GM23338 (cell line): ENCODE results near the gene ZNF524. TPM values are rescaled to one million over a fixed set of nuclear protein-coding genes. Genes with fewer than 3 reads are reported as not detected.

Experiments used
- ATAC-seq: fragments of 200-7000 bp; cut with Tn5 transposase; 3 replicates; pipeline ENCODE4 v1.9.1; 2020
- DNase-seq: peaks from one replicate; pipeline ENCODE4 v3.0.0-alpha.2; 2015; ENCODE audit warnings: low spot score
- H2AFZ ChIP-seq: fragments of 200-600 bp; sonication (generic); 2 replicates; pipeline ENCODE4 v1.8.0; 2016; ENCODE audit warnings: antibody characterized with exemption, mild to moderate bottlenecking, moderate library complexity
- H3F3A ChIP-seq: fragments of 200-600 bp; sonication (generic); replicated peaks from 2 replicates; pipeline ENCODE4 v1.8.0; 2017; ENCODE audit warnings: antibody characterized with exemption, mixed run types, low read depth
- H3K27ac ChIP-seq: fragments of 200-600 bp; sonication (generic); 2 replicates; pipeline ENCODE4 v1.6.1; 2016; ENCODE audit warnings: low read depth
- H3K27me3 ChIP-seq: fragments of 200-600 bp; sonication (generic); 2 replicates; pipeline ENCODE4 v1.8.0; 2016; ENCODE audit warnings: mild to moderate bottlenecking, mixed run types, moderate library complexity; ENCODE audit not compliant: insufficient read depth
- H3K36me3 ChIP-seq: fragments of 200-600 bp; sonication (generic); 2 replicates; pipeline ENCODE4 v1.8.0; 2016; ENCODE audit warnings: mild to moderate bottlenecking; ENCODE audit not compliant: insufficient read depth
- H3K4me1 ChIP-seq: fragments of 200-600 bp; sonication (generic); 2 replicates; pipeline ENCODE4 v1.8.0; 2016; ENCODE audit warnings: mild to moderate bottlenecking, moderate library complexity; ENCODE audit not compliant: insufficient read depth
- H3K4me2 ChIP-seq: fragments of 200-600 bp; sonication (generic); 2 replicates; pipeline ENCODE4 v1.7.1; 2017; ENCODE audit warnings: mixed run types
- H3K4me3 ChIP-seq: fragments of 200-600 bp; sonication (generic); 2 replicates; pipeline ENCODE4 v1.6.1; 2016; ENCODE audit warnings: mixed run types
- H3K79me2 ChIP-seq: fragments of 200-600 bp; sonication (generic); replicated peaks from 2 replicates; pipeline ENCODE4 v1.8.0; 2017; ENCODE audit warnings: mild to moderate bottlenecking; ENCODE audit not compliant: insufficient read depth
- H3K9me2 ChIP-seq: fragments of 200-600 bp; sonication (generic); 2 replicates; pipeline ENCODE4 v1.8.0; 2017; ENCODE audit not compliant: insufficient read depth
- H4K20me1 ChIP-seq: fragments of 200-600 bp; sonication (generic); replicated peaks from 2 replicates; pipeline ENCODE4 v1.8.0; 2017; ENCODE audit warnings: mild to moderate bottlenecking; ENCODE audit not compliant: insufficient read depth
- H3K27ac Mint-ChIP-seq: 2 replicates; pipeline ENCODE4 v1.8.0; 2020; ENCODE audit warnings: inconsistent platforms, mild to moderate bottlenecking, moderate library complexity, mixed read lengths
- H3K27me3 Mint-ChIP-seq: 3 replicates; pipeline ENCODE4 v1.8.0; 2022; ENCODE audit warnings: low read depth, mild to moderate bottlenecking, moderate library complexity, mixed read lengths, inconsistent platforms; ENCODE audit not compliant: insufficient read depth, poor library complexity
- H3K36me3 Mint-ChIP-seq: 3 replicates; pipeline ENCODE4 v1.8.0; 2021; ENCODE audit warnings: low read depth, mild to moderate bottlenecking, inconsistent platforms, moderate library complexity, mixed read lengths
- H3K4me1 Mint-ChIP-seq: 3 replicates; pipeline ENCODE4 v1.8.0; 2020; ENCODE audit warnings: mild to moderate bottlenecking, inconsistent platforms, mixed read lengths
- H3K4me3 Mint-ChIP-seq: 3 replicates; pipeline ENCODE4 v1.8.0; 2021; ENCODE audit warnings: moderate library complexity, mild to moderate bottlenecking, inconsistent platforms, mixed read lengths
- H3K9me3 Mint-ChIP-seq: 3 replicates; pipeline ENCODE4 v1.8.0; 2020; ENCODE audit warnings: moderate library complexity, mild to moderate bottlenecking, inconsistent platforms, mixed read lengths
- CREB1 ChIP-seq: fragments of 250-450 bp; sonication (Bioruptor Pico); IDR thresholded peaks from 2 replicates; pipeline ENCODE4 v1.5.0; 2020; ENCODE audit warnings: low read depth, mild to moderate bottlenecking, moderate library complexity
- ETS1 ChIP-seq: IDR thresholded peaks from 2 replicates; pipeline ENCODE4 v1.6.1; 2016; ENCODE audit warnings: antibody characterized with exemption
- EZH2 ChIP-seq: fragments of 200-600 bp; sonication (generic); IDR thresholded peaks from one replicate; pipeline ENCODE4 v1.8.0; 2017; ENCODE audit warnings: antibody characterized with exemption, mild to moderate bottlenecking, low read depth; ENCODE audit not compliant: unreplicated experiment
- EZH2phosphoT487 ChIP-seq: fragments of 200-600 bp; sonication (generic); IDR thresholded peaks from one replicate; pipeline ENCODE4 v1.8.1; 2018; ENCODE audit warnings: antibody characterized with exemption; ENCODE audit not compliant: unreplicated experiment
- JUNB ChIP-seq: IDR thresholded peaks from one replicate; pipeline ENCODE4 v1.6.1; 2016; ENCODE audit warnings: antibody characterized with exemption; ENCODE audit not compliant: unreplicated experiment
- NANOG ChIP-seq: IDR thresholded peaks from 2 replicates; pipeline ENCODE4 v1.6.1; 2016; ENCODE audit warnings: antibody characterized with exemption, borderline replicate concordance
- POLR2AphosphoS5 ChIP-seq: IDR thresholded peaks from 2 replicates; pipeline ENCODE4 v1.6.1; 2016; ENCODE audit warnings: antibody characterized with exemption, low read depth
- STAT1 ChIP-seq: IDR thresholded peaks from one replicate; pipeline ENCODE4 v1.6.1; 2016; ENCODE audit warnings: antibody characterized with exemption; ENCODE audit not compliant: unreplicated experiment
- ZNF114 ChIP-seq: fragments of 250-450 bp; sonication (Bioruptor Pico); IDR thresholded peaks from 2 replicates; pipeline ENCODE4 v1.5.0; 2020; ENCODE audit warnings: mild to moderate bottlenecking, moderate library complexity
- polyA plus RNA-seq: library from polyadenylated mRNA; unstranded; fragments of >200 nt; fragmentation: Nextera tagmentation; extraction: Ambion mirVana; gene quantifications from 2 replicates; pipeline ENCODE4 v1.2.1, GENCODE V29; 2016
- total RNA-seq: library from RNA; depleted of rRNA; stranded (reverse); fragments of >200 nt; shearing (Covaris generic); gene quantifications from 2 replicates; pipeline ENCODE4 v1.2.3, GENCODE V29; 2014
- TF ChIP-seq, protein P1 (sequence below): fragments of 250-450 bp; sonication (Bioruptor Pico); IDR thresholded peaks from 2 replicates; pipeline ENCODE4 v1.5.0; 2020; ENCODE audit warnings: mild to moderate bottlenecking, moderate library complexity

Gene ZNF524
- total and polyA plus RNA-seq, 2 experiments from 2014 or later = 6.0 to 8.3 TPM

DNA sequence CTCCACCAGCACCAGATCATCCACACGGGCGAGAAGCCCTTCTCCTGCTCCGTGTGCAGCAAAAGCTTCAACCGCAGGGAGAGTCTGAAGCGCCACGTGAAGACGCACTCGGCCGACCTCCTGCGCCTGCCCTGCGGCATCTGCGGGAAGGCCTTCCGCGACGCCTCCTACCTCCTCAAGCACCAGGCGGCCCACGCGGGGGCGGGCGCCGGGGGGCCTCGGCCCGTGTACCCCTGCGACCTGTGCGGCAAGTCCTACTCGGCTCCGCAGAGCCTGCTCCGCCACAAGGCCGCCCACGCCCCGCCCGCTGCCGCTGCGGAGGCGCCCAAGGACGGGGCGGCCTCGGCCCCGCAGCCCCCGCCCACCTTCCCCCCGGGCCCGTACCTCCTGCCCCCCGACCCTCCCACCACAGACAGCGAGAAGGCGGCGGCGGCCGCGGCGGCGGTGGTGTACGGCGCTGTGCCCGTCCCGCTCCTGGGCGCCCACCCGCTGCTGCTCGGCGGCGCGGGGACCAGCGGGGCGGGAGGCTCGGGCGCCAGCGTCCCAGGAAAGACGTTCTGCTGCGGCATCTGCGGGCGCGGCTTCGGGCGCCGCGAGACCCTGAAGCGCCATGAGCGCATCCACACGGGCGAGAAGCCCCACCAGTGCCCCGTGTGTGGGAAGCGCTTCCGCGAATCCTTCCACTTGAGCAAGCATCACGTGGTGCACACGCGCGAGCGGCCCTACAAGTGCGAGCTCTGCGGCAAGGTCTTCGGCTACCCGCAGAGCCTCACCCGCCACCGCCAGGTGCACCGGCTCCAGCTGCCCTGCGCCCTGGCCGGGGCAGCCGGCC lies 14.8 kb downstream of the ZNF524 start:
- peaks cover 5% of the 10 kb centered on the region for H3K9me3 Mint-ChIP-seq
- no peak overlapping the region for H2AFZ ChIP-seq
- H3K4me3 ChIP-seq = no peak overlapping the region
- no peak for TF ChIP-seq CREB1 (CRISPR knock-in tag)
- no peak for TF ChIP-seq STAT1
- TF ChIP-seq POLR2AphosphoS5 = no peak
- TF ChIP-seq ZNF114 (CRISPR knock-in tag) = no peak
- no peak for TF ChIP-seq EZH2
- no peak for TF ChIP-seq JUNB
- no peak for TF ChIP-seq NANOG
- TF ChIP-seq, protein P1, sequence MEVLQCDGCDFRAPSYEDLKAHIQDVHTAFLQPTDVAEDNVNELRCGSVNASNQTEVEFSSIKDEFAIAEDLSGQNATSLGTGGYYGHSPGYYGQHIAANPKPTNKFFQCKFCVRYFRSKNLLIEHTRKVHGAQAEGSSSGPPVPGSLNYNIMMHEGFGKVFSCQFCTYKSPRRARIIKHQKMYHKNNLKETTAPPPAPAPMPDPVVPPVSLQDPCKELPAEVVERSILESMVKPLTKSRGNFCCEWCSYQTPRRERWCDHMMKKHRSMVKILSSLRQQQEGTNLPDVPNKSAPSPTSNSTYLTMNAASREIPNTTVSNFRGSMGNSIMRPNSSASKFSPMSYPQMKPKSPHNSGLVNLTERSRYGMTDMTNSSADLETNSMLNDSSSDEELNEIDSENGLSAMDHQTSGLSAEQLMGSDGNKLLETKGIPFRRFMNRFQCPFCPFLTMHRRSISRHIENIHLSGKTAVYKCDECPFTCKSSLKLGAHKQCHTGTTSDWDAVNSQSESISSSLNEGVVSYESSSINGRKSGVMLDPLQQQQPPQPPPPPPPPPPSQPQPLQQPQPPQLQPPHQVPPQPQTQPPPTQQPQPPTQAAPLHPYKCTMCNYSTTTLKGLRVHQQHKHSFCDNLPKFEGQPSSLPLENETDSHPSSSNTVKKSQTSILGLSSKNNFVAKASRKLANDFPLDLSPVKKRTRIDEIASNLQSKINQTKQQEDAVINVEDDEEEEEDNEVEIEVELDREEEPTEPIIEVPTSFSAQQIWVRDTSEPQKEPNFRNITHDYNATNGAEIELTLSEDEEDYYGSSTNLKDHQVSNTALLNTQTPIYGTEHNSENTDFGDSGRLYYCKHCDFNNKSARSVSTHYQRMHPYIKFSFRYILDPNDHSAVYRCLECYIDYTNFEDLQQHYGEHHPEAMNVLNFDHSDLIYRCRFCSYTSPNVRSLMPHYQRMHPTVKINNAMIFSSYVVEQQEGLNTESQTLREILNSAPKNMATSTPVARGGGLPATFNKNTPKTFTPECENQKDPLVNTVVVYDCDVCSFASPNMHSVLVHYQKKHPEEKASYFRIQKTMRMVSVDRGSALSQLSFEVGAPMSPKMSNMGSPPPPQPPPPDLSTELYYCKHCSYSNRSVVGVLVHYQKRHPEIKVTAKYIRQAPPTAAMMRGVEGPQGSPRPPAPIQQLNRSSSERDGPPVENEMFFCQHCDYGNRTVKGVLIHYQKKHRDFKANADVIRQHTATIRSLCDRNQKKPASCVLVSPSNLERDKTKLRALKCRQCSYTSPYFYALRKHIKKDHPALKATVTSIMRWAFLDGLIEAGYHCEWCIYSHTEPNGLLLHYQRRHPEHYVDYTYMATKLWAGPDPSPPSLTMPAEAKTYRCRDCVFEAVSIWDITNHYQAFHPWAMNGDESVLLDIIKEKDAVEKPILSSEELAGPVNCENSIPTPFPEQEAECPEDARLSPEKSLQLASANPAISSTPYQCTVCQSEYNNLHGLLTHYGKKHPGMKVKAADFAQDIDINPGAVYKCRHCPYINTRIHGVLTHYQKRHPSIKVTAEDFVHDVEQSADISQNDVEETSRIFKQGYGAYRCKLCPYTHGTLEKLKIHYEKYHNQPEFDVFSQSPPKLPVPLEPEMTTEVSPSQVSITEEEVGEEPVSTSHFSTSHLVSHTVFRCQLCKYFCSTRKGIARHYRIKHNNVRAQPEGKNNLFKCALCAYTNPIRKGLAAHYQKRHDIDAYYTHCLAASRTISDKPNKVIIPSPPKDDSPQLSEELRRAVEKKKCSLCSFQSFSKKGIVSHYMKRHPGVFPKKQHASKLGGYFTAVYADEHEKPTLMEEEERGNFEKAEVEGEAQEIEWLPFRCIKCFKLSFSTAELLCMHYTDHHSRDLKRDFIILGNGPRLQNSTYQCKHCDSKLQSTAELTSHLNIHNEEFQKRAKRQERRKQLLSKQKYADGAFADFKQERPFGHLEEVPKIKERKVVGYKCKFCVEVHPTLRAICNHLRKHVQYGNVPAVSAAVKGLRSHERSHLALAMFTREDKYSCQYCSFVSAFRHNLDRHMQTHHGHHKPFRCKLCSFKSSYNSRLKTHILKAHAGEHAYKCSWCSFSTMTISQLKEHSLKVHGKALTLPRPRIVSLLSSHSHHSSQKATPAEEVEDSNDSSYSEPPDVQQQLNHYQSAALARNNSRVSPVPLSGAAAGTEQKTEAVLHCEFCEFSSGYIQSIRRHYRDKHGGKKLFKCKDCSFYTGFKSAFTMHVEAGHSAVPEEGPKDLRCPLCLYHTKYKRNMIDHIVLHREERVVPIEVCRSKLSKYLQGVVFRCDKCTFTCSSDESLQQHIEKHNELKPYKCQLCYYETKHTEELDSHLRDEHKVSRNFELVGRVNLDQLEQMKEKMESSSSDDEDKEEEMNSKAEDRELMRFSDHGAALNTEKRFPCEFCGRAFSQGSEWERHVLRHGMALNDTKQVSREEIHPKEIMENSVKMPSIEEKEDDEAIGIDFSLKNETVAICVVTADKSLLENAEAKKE (CRISPR knock-in tag) = no peak
- no peak for TF ChIP-seq ETS1
- TF ChIP-seq EZH2phosphoT487 = no peak
- H3K79me2 ChIP-seq = peaks cover 2% of the 10 kb centered on the region; the same call in 1 of the 2 replicates
- H3K4me2 ChIP-seq = no peak overlapping the region
- peaks cover 18% of the 10 kb centered on the region for H4K20me1 ChIP-seq
- no peaks in the 10 kb centered on the region for H3K36me3 ChIP-seq
- DNase-seq (peak; percentile 12), ATAC-seq (peak; percentile 13; the same call in 2 of the 3 replicates)
- H3K27ac ChIP-seq = no peak overlapping the region
- H3K27ac Mint-ChIP-seq = no peak overlapping the region
- H3F3A ChIP-seq = peaks cover 3% of the 10 kb centered on the region; the same call in 1 of the 2 replicates
- H3K9me2 ChIP-seq = no peaks in the 10 kb centered on the region
- H3K4me3 Mint-ChIP-seq = no peak overlapping the region
- peaks cover 38% of the 10 kb centered on the region for H3K36me3 Mint-ChIP-seq
- no peaks in the 10 kb centered on the region for H3K4me1 ChIP-seq
- H3K4me1 Mint-ChIP-seq = 0 out of 3 replicates have a peak, but pooled peaks cover 2% of the 10 kb centered on the region
- peaks cover 17% of the 10 kb centered on the region for H3K27me3 Mint-ChIP-seq
- H3K27me3 ChIP-seq = no peaks in the 10 kb centered on the region
